Measurements from ENCODE around the gene RAPGEF1. TPM values are rescaled to one million over a fixed set of nuclear protein-coding genes. Genes with fewer than 3 reads are reported as not detected.

Gene RAPGEF1
- polyA plus RNA-seq, 1 donor from 2014 or later, result 23.6 TPM

- H3K79me2 ChIP-seq (replicated peaks; ENCODE audit: insufficient read depth, low read length), result no peaks in the 10 kb centered on the region
- no peak overlapping the region for H3K4me2 ChIP-seq (ENCODE audit: low read length)
- TF ChIP-seq RAD21 (conservative IDR thresholded peaks at IDR 0.05), result no peak
- no peak for TF ChIP-seq EP300 (conservative IDR thresholded peaks at IDR 0.05; ENCODE audit: poor library complexity, severe bottlenecking)
- TF ChIP-seq POLR2AphosphoS5 (IDR thresholded peaks at IDR 0.05), result no peak
- TF ChIP-seq SMC3 (conservative IDR thresholded peaks at IDR 0.05; ENCODE audit: poor library complexity), result no peak
- no peak for TF ChIP-seq REST (IDR thresholded peaks at IDR 0.05; ENCODE audit: borderline replicate concordance)
- TF ChIP-seq MXI1 (conservative IDR thresholded peaks at IDR 0.05; ENCODE audit: poor library complexity, severe bottlenecking), result no peak
- TF ChIP-seq EZH2 (IDR thresholded peaks at IDR 0.05; ENCODE audit: borderline replicate concordance, insufficient read depth, low read length, poor library complexity, severe bottlenecking), result no peak
- TF ChIP-seq CTCF (IDR thresholded peaks at IDR 0.05; ENCODE audit: poor library complexity, severe bottlenecking), result no peak
- TF ChIP-seq TAF1 (IDR thresholded peaks at IDR 0.05; ENCODE audit: low read depth), result no peak
- no peaks in the 10 kb centered on the region for H3K9me2 ChIP-seq (ENCODE audit: insufficient read depth, low read length)
- no peaks in the 10 kb centered on the region for H4K20me1 ChIP-seq (ENCODE audit: insufficient read depth)
- H3K27ac ChIP-seq (ENCODE audit: low read length), result no peak overlapping the region
- no peaks in the 10 kb centered on the region for H3F3A ChIP-seq (ENCODE audit: insufficient read depth, low read length, poor library complexity, severe bottlenecking)
- H2AFZ ChIP-seq (ENCODE audit: low read depth, low read length), result no peak overlapping the region
- no peaks in the 10 kb centered on the region for H3K9me3 ChIP-seq (ENCODE audit: low read length)
- H3K9ac ChIP-seq (ENCODE audit: low read length), result no peak overlapping the region
- H3K36me3 ChIP-seq (ENCODE audit: insufficient read depth, low read length), result no peaks in the 10 kb centered on the region
- H3K27me3 ChIP-seq (ENCODE audit: insufficient read depth, low read depth, low read length), result no peaks in the 10 kb centered on the region
- no peak overlapping the region for H3K4me3 ChIP-seq (ENCODE audit: low read length)
Measured at GRCh38 chr9:131616983-131617604, 122.8 kb downstream of the RAPGEF1 start.

- H3F3A ChIP-seq (ENCODE audit: insufficient read depth, low read length, poor library complexity, severe bottlenecking), result no peaks in the 10 kb centered on the region
- H3K36me3 ChIP-seq (ENCODE audit: insufficient read depth, low read length), result no peaks in the 10 kb centered on the region
- H2AFZ ChIP-seq (ENCODE audit: low read depth, low read length), result no peak overlapping the region
- no peak overlapping the region for H3K4me2 ChIP-seq (ENCODE audit: low read length)
- no peaks in the 10 kb centered on the region for H3K27me3 ChIP-seq (ENCODE audit: insufficient read depth, low read depth, low read length)
- no peaks in the 10 kb centered on the region for H3K9me3 ChIP-seq (ENCODE audit: low read length)
- no peaks in the 10 kb centered on the region for H3K79me2 ChIP-seq (replicated peaks; ENCODE audit: insufficient read depth, low read length)
- no peak overlapping the region for H3K9ac ChIP-seq (ENCODE audit: low read length)
- H4K20me1 ChIP-seq (ENCODE audit: insufficient read depth), result no peaks in the 10 kb centered on the region
- TF ChIP-seq TAF1 (IDR thresholded peaks at IDR 0.05; ENCODE audit: low read depth) (no peak), MXI1 (conservative IDR thresholded peaks at IDR 0.05; ENCODE audit: poor library complexity, severe bottlenecking) (no peak), POLR2AphosphoS5 (IDR thresholded peaks at IDR 0.05) (no peak), SMC3 (conservative IDR thresholded peaks at IDR 0.05; ENCODE audit: poor library complexity) (no peak), CTCF (IDR thresholded peaks at IDR 0.05; ENCODE audit: poor library complexity, severe bottlenecking) (no peak), EZH2 (IDR thresholded peaks at IDR 0.05; ENCODE audit: borderline replicate concordance, insufficient read depth, low read length, poor library complexity, severe bottlenecking) (no peak), REST (IDR thresholded peaks at IDR 0.05; ENCODE audit: borderline replicate concordance) (no peak), RAD21 (conservative IDR thresholded peaks at IDR 0.05) (no peak), EP300 (conservative IDR thresholded peaks at IDR 0.05; ENCODE audit: poor library complexity, severe bottlenecking) (no peak)
- H3K27ac ChIP-seq (ENCODE audit: low read length), result no peak overlapping the region
- no peaks in the 10 kb centered on the region for H3K9me2 ChIP-seq (ENCODE audit: insufficient read depth, low read length)
- H3K4me3 ChIP-seq (ENCODE audit: low read length), result no peak overlapping the region
Measured at GRCh38 chr9:131614340-131614915, 125.4 kb downstream of the RAPGEF1 start.
